ENCODE data around the gene ALK. TPM values are rescaled to one million over a fixed set of nuclear protein-coding genes. Genes with fewer than 3 reads are reported as not detected.

The ALK gene
- total and polyA plus RNA-seq, 10 of the 15 experiments (the other 5 are each of a cell fraction or from before 2014, with no cell fraction given), result 0.11 TPM; not detected in 9

GRCh38 chr2:29397713-29398112 is 523.7 kb downstream of the ALK start:
- WGBS (ENCODE audit: insufficient coverage, insufficient replicate concordance, low lambda C conversion rate, missing lambda C conversion rate), result 16% methylated on average over 4 of the region's 4 CpGs
- POLR2A ChIA-PET, result no interaction called here
- TF ChIP-seq CHD2 (IDR thresholded peaks at IDR 0.05; ENCODE audit: borderline replicate concordance, low read depth, low read length) (no peak), HDAC2 (IDR thresholded peaks at IDR 0.05) (no peak), CBX3 (IDR thresholded peaks at IDR 0.05; ENCODE audit: borderline replicate concordance, low read depth) (no peak)
- RAD21 ChIA-PET (ENCODE audit: unreplicated experiment), result no interaction called here
- Histone ChIP-seq H3K27me3 (replicated peaks in 1 of 2; ENCODE audit: control insufficient read depth in 2 of 2, insufficient read depth in 2 of 2, low read length in 1 of 2) (no peaks in the 10 kb centered on the region; a peak in 2 of 4 replicates), H3K36me3 (ENCODE audit: control insufficient read depth in 2 of 2, insufficient read depth in 2 of 2, low read length in 1 of 2) (no peaks in the 10 kb centered on the region), H3K4me3 (no peak overlapping the region), H3K4me2 (ENCODE audit: control insufficient read depth, insufficient read depth) (no peak overlapping the region), H2AFZ (ENCODE audit: control insufficient read depth, low read depth, low read length) (no peak overlapping the region), H3K9me3 (replicated peaks; ENCODE audit: control insufficient read depth, insufficient read depth, low read length) (no peaks in the 10 kb centered on the region), H4K20me1 (ENCODE audit: control insufficient read depth, insufficient read depth) (no peaks in the 10 kb centered on the region), H3K4me1 (ENCODE audit: control insufficient read depth, insufficient read depth, low read length) (no peaks in the 10 kb centered on the region), H3K79me2 (ENCODE audit: control insufficient read depth, insufficient read depth, low read length) (no peaks in the 10 kb centered on the region), H3K27ac (ENCODE audit: control insufficient read depth, insufficient read depth) (no peak overlapping the region), H3K9ac (ENCODE audit: control insufficient read depth, insufficient read depth, low read length) (no peak overlapping the region)
- SMC1A ChIA-PET (ENCODE audit: uncharacterized antibody, unreplicated experiment), result no interaction called here
- intact Hi-C loops (cut with micrococcal nuclease; ENCODE audit: unreplicated experiment) (no loop called here), in situ Hi-C loops (cut with MboI) (no loop called here)
- no TSS peak for BruUV-seq (replicated peaks)
- DNase-seq (ENCODE audit: low read depth, low spot score) (no peak), ATAC-seq (no peak), FAIRE-seq (no peak)
- CTCF ChIA-PET, result no interaction called here

GRCh38 chr2:29397039-29397438 is 524.3 kb downstream of the ALK start:
- ChIA-PET POLR2A (no interaction called here), CTCF (no interaction called here), RAD21 (ENCODE audit: unreplicated experiment) (no interaction called here), SMC1A (ENCODE audit: uncharacterized antibody, unreplicated experiment) (no interaction called here)
- no peaks in the 10 kb centered on the region for H3K79me2 ChIP-seq (ENCODE audit: control insufficient read depth, insufficient read depth, low read length)
- H2AFZ ChIP-seq (ENCODE audit: control insufficient read depth, low read depth, low read length), result no peak overlapping the region
- H3K9me3 ChIP-seq (replicated peaks; ENCODE audit: control insufficient read depth, insufficient read depth, low read length), result no peaks in the 10 kb centered on the region
- FAIRE-seq (no peak), DNase-seq (ENCODE audit: low read depth, low spot score) (no peak), ATAC-seq (no peak)
- H3K4me2 ChIP-seq (ENCODE audit: control insufficient read depth, insufficient read depth), result no peak overlapping the region
- no peak overlapping the region for H3K27ac ChIP-seq (ENCODE audit: control insufficient read depth, insufficient read depth)
- no peaks in the 10 kb centered on the region for H4K20me1 ChIP-seq (ENCODE audit: control insufficient read depth, insufficient read depth)
- no peaks in the 10 kb centered on the region; a peak in 2 of 4 replicates for H3K27me3 ChIP-seq (replicated peaks in 1 of 2; ENCODE audit: control insufficient read depth in 2 of 2, insufficient read depth in 2 of 2, low read length in 1 of 2)
- in situ Hi-C loops (cut with MboI), result no loop called here
- H3K36me3 ChIP-seq (ENCODE audit: control insufficient read depth in 2 of 2, insufficient read depth in 2 of 2, low read length in 1 of 2), result no peaks in the 10 kb centered on the region
- BruUV-seq (replicated peaks), result no TSS peak
- no peaks in the 10 kb centered on the region for H3K4me1 ChIP-seq (ENCODE audit: control insufficient read depth, insufficient read depth, low read length)
- 16% methylated on average over 2 of the region's 2 CpGs for WGBS (ENCODE audit: insufficient coverage, insufficient replicate concordance, low lambda C conversion rate, missing lambda C conversion rate)
- intact Hi-C loops (cut with micrococcal nuclease; ENCODE audit: unreplicated experiment), result no loop called here
- H3K4me3 ChIP-seq, result no peak overlapping the region
- H3K9ac ChIP-seq (ENCODE audit: control insufficient read depth, insufficient read depth, low read length), result no peak overlapping the region
- TF ChIP-seq BCLAF1 (IDR thresholded peaks at IDR 0.05) (no peak), SPI1 (IDR thresholded peaks at IDR 0.05; ENCODE audit: borderline replicate concordance, insufficient read depth, low read depth, low read length) (no peak), CHD4 (IDR thresholded peaks at IDR 0.05) (no peak), SP1 (IDR thresholded peaks at IDR 0.05; ENCODE audit: low read depth, low read length) (no peak), ETV6 (conservative IDR thresholded peaks at IDR 0.05 in 1 of 2, IDR thresholded peaks at IDR 0.05 in 1 of 2; ENCODE audit: borderline replicate concordance in 1 of 2, low read depth in 1 of 2) (no peak), ZBTB11 (CRISPR knock-in tag; IDR thresholded peaks at IDR 0.05) (no peak), JUNB (IDR thresholded peaks at IDR 0.05) (no peak)

Measured in GM12878 (cell line).